GM20431 (cell line): ENCODE measurements around the gene GPS2.

Experiments
- in situ Hi-C: fragments of 300-500 bp; cut with MseI, MboI; formaldehyde crosslinking; loops from one replicate; pipeline ENCODE4 v1.15.0; 2020; ENCODE audit warnings: low sequenced_read_pairs; ENCODE audit not compliant: unreplicated experiment

GPS2 gene

DNA sequence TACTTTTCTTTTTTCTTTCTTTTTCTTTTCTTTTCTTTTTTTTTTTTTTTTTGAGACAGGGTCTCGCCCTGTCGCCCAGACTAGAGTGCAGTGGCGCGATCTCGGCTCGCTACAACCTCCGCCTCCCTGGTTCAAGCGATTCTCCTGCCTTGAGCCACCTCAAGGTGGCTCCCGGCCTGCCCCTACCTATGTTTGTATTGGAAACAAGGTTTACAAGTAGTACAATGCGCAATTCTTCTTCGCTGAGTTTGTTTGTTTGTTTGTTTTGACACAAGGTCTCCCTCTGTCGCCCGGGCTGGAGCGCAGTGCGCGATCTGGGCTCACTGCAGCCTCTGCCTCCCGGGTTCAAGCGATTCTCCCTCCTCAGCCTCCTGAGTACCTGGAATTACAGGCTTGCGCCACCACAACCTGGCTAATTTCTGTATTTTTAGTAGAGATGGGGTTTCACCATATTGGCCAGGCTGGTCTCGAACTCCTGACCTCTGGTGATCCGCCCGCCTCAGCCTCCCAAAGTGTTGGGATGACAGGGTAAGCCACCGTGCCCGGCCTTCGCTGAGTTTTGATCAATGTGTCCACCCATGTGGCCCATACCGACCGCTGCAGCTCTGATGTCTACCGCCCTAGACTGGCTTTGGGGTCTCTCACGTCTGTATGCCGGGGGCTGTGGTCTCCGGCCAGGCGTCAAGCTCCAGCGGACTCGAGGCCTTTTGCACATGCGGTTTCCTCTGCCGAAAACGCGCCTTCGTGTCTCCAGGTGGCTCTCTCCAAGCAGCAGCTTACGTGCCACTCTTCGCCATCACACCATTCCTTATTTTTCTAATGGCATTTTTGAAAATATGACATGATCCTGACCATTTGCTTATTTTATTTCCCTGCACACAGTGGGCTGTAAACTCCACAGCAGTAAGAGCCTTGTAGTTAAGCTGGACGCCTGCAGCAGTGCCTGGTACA lies 19.7 kb downstream of the GPS2 start:
- in situ Hi-C loops: loop anchor here (25.0 kb wide), 1 partner anchor 233 kb away; no protein-coding TSS in a partner anchor

DNA sequence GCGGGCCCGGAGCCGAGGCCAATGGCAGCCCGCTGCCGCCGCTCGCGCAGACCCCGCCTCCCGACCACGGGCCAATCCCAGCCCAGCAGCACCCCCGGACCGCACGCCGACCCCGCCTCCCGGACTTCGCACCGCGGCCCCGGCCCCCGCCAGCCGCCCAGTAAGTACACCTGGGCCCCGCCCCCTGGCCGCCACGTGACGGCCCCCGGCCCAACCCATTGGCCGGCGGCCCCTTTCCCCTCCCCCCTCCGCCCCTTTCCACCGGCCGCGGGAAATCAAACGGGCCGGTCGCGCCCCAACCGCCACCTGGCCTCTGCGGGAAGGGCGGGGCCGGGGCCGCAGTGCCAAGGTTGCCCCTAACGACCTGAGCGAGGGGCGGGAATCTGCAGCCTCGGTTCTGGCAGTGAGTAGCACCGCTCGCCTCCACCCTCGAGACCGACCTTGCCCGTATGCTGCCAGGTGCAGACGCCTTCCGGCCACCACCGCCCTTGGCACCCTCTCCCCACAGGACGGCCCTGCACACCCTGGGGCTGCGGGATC lies 20.5 kb downstream of the GPS2 start, which contains the start of gene YBX2:
Gene YBX2 (minus strand): TSS at position 26 of the 540 bp plus-strand sequence. CDS start 139 bp downstream, outside the sequence.
- in situ Hi-C loops: loop anchor here (25.0 kb wide), 1 partner anchor 232 kb away; no protein-coding TSS in a partner anchor

- in situ Hi-C loops: loop anchor here (25.0 kb wide), 1 partner anchor 232 kb away; no protein-coding TSS in a partner anchor
Observed at GRCh38 chr17:7293816-7294613, 21.1 kb downstream of the GPS2 start.

DNA sequence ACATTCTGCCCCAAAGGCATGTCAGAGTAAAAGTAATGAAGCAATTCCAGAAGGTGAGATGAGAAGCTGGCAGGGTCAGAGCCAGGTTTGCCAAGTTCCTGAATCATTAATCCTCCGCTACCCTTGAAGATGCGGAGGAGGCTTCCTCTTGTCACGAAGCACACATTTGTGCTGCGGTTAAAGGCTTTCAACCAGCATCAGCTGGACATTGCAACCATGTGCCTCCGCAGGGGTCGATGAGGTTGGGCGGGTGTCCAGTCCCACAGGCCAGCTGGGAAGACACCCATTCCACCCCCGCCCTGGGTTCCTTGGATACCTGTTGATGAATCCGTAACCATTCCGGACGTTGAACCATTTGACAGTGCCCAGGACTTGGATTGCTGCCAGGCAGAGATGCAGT lies 22.0 kb downstream of the GPS2 start:
- in situ Hi-C loops: loop anchor here (25.0 kb wide), 1 partner anchor 231 kb away; no protein-coding TSS in a partner anchor

GRCh38 chr17:7292729-7293128 lies 22.4 kb downstream of the GPS2 start:
- in situ Hi-C loops: loop anchor here (25.0 kb wide), 1 partner anchor 230 kb away; no protein-coding TSS in a partner anchor

- in situ Hi-C loops: loop anchor here (25.0 kb wide), 1 partner anchor 230 kb away; no protein-coding TSS in a partner anchor
Observed at GRCh38 chr17:7292194-7292593, 23.0 kb downstream of the GPS2 start.

DNA sequence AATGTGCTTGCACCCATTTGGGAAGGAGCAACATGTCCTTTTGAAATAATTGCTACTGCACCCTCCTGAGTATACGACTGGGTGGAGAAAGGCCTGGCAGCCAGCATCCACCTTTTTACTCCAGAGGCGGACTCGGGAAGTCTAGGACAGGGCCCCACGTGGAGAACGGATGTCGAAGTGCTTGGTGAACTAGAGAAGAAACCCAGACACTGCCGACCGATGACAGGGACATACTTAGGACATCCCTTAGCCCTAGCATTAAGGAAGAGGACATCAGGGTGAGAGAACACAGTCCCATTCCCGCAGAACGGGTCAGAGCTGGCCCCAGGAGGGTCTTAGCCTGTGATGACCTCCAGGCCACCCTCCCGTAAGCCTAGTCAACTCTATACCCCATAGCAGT lies 24.5 kb downstream of the GPS2 start:
- in situ Hi-C loops: loop anchor here (25.0 kb wide), 1 partner anchor 228 kb away; no protein-coding TSS in a partner anchor

- in situ Hi-C loops: loop anchor here (25.0 kb wide), 1 partner anchor 228 kb away; no protein-coding TSS in a partner anchor
Observed at GRCh38 chr17:7290166-7290565, 25.0 kb downstream of the GPS2 start.

DNA sequence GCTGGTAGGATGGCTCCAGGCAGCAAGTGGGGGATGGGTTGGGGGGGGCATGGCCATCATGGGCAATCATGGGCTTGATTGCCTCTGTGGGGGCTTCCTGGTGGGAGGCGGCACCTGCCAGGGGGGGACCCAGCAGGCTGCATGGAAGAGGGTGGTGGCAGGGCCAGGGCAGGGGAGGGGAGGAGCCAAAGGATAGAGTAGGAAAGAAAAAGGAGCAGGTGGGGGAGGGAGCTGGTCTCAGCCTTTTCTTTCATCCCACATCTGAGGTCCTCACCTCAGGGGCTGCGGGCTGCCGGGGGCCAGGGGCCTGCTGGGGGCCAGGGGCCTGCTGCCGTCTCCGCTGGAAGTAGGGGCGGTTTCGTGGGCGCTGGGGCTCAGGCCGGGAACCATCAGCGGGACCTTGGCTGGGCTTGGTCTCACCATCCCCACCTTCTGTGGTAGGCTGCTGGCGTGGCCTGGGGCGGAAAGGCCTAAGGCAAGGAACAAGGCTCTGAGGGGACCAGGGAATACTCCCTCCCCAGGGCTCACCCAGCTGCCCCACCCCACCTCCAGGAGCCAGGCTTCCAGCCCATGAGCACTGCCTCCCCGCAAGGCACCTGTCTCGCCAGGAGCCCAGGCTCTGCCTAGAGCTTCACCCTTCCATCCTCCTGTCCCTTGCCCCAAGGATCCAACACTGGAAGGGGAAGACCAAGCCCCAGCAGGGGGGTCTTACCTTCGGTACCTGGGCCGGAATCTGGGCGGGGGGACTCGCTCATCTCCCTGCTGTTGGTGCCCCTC lies 25.7 kb downstream of the GPS2 start:
- in situ Hi-C loops: loop anchor here (25.0 kb wide), 1 partner anchor 227 kb away; no protein-coding TSS in a partner anchor

DNA sequence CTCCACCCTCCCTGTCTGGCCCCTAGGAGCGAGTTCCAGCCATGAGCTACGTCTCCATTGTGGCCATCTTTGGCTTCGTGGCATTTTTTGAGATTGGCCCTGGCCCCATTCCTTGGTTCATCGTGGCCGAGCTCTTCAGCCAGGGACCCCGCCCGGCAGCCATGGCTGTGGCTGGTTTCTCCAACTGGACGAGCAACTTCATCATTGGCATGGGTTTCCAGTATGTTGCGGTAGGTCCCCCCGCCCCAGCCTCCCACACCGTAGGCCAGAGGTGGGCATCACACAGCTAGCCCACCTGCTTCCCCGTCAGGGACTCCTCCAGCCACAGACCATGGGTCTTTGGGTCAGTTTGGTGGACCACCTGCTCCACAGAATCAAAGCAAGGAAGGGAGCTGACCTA lies 29.5 kb downstream of the GPS2 start:
- in situ Hi-C loops: loop anchor here (25.0 kb wide), 1 partner anchor 223 kb away; no protein-coding TSS in a partner anchor

- in situ Hi-C loops: loop anchor here (25.0 kb wide), 1 partner anchor 223 kb away; no protein-coding TSS in a partner anchor
Observed at GRCh38 chr17:7284911-7285310, 30.2 kb downstream of the GPS2 start.

GRCh38 chr17:7283471-7284216 lies 31.5 kb downstream of the GPS2 start:
- in situ Hi-C loops: loop anchor here (25.0 kb wide), 1 partner anchor 221 kb away; no protein-coding TSS in a partner anchor

DNA sequence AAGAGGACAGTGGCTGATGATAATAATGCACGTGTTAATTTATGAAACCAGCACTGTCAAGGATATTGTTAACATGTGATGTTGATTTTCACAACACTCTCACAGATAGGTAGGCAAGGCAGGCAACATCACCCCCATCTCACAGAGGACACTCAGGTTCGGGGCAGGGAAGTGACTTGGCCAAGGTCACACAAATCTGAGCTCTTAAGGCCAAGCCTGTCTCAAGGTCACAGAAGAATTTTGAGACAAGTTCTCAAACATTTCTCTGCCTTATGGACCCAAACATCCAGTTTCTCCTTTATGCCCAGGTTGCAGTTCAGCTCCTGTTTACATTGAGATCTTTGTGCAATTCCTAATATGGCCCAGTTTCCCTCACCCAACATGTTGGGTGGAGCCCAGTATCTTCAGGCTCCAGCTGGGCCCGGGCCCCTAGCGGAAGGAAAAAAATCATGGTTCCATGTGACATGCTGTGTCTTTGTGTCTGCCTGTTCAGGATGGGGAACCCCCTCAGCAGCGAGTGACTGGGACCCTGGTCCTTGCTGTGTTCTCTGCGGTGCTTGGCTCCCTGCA lies 32.3 kb downstream of the GPS2 start:
- in situ Hi-C loops: loop anchor here (25.0 kb wide), 1 partner anchor 221 kb away; no protein-coding TSS in a partner anchor

DNA sequence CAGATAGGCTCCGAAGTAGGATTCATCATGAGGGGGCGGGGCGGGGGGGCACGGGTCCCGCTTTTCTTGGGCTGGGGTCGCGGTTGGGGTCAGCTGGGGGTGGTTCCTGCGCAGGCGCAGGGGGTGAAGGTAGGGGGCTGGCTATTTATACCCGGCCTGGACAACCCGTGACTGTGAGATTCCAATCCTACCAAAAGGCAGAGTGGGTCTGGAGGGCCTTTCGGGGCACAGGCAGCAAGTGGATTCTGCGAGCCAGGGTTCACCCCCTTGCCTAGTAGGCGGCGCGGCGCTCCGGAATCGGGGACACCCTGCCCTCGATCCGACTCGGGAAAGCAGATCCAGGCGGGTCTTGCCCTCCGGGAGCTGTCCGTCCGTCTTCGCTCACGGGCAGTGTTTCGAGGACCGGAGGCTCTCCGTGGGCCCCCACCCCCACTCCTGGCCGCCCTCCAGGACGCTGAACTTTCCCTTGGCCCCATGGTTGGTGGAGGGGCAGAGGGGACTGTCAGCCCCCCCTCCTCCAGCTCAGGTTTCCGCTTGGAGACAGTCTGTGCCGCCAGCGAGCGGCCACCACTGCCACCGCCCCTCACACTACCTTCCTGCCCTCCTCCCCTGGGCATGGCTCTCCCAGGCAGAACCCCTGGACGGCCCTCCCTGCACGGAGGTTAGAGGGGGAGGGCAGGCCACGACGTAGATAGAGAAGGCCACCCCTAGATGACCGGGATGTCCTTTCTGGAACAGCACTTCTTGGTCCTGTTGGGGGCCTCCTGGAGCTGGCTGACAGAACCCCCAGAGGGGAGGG lies 33.0 kb downstream of the GPS2 start:
- in situ Hi-C loops: loop anchor here (25.0 kb wide), 1 partner anchor 220 kb away; no protein-coding TSS in a partner anchor

GRCh38 chr17:7281074-7281952 lies 33.8 kb downstream of the GPS2 start, which contains the start of gene SLC2A4:
SLC2A4 (plus strand) TSS chr17:7281718; CDS start chr17:7281935, 217 bp downstream.
- in situ Hi-C loops: loop anchor here (25.0 kb wide), 1 partner anchor 219 kb away; no protein-coding TSS in a partner anchor
